GM12878 (cell line): Measurements from ENCODE around the gene IL19. TPM values are rescaled to one million over a fixed set of nuclear protein-coding genes. Genes with fewer than 3 reads are reported as not detected.

Experiments
- ASH2L ChIP-seq: fragments of 300-600, 200-600 bp; sonication (generic); IDR thresholded peaks from 2 replicates; pipeline ENCODE4 v1.6.1; 2017; ENCODE audit warnings: low read depth, mild to moderate bottlenecking, borderline replicate concordance
- ATF3 ChIP-seq: IDR thresholded peaks from 2 replicates; pipeline ENCODE4 v1.6.1; 2011; ENCODE audit warnings: low read depth, mild to moderate bottlenecking, low read length, moderate library complexity, borderline replicate concordance; ENCODE audit errors: extremely low read depth
- ATF7 ChIP-seq: fragments of 450-650 bp; IDR thresholded peaks from 2 replicates; pipeline ENCODE4 v1.6.1; 2016; ENCODE audit warnings: low read depth, mild to moderate bottlenecking
- BMI1 ChIP-seq: fragments of 450-650 bp; IDR thresholded peaks from 2 replicates; pipeline ENCODE4 v1.6.1; 2016; ENCODE audit warnings: mild to moderate bottlenecking, moderate library complexity, borderline replicate concordance
- E2F8 ChIP-seq: fragments of 450-650 bp; IDR thresholded peaks from 2 replicates; pipeline ENCODE4 v1.6.1; 2018; ENCODE audit warnings: mild to moderate bottlenecking, low read depth, moderate library complexity; ENCODE audit not compliant: partially characterized antibody
- ESRRA ChIP-seq: IDR thresholded peaks from 2 replicates; pipeline ENCODE4 v1.6.1; 2012; ENCODE audit warnings: mild to moderate bottlenecking, low read length, improper control_type of control experiment
- HCFC1 ChIP-seq: fragments of 150-350 bp; IDR thresholded peaks from 2 replicates; pipeline ENCODE4 v1.6.1; 2014; ENCODE audit warnings: low read length
- IKZF2 ChIP-seq, 2 experiments: fragments of 450-650 bp; IDR thresholded peaks; 2 replicates each; pipeline ENCODE4 v1.6.1; 2017; ENCODE audit warnings: mild to moderate bottlenecking in 2 of 2, moderate library complexity in 2 of 2
- JUNB ChIP-seq: IDR thresholded peaks from 2 replicates; pipeline ENCODE4 v1.6.1; 2016; ENCODE audit warnings: antibody characterized with exemption, mild to moderate bottlenecking
- MTA2 ChIP-seq: fragments of 450-650 bp; IDR thresholded peaks from 2 replicates; pipeline ENCODE4 v1.6.1; 2016; ENCODE audit warnings: low read depth, mild to moderate bottlenecking, moderate library complexity
- NBN ChIP-seq: fragments of 450-650 bp; IDR thresholded peaks from 2 replicates; pipeline ENCODE4 v1.6.1; 2016
- NR2C1 ChIP-seq: fragments of 450-650 bp; IDR thresholded peaks from 2 replicates; pipeline ENCODE4 v1.6.1; 2017; ENCODE audit warnings: antibody characterized with exemption, mild to moderate bottlenecking, moderate library complexity
- RAD21 ChIP-seq: IDR thresholded peaks from 2 replicates; pipeline ENCODE4 v1.6.1; 2011; ENCODE audit warnings: mild to moderate bottlenecking, low read depth, low read length, moderate library complexity; ENCODE audit not compliant: insufficient read depth
- RELB ChIP-seq: fragments of 450-650 bp; IDR thresholded peaks from 2 replicates; pipeline ENCODE4 v1.6.1; 2017; ENCODE audit warnings: low read depth, mild to moderate bottlenecking, moderate library complexity
- SRF ChIP-seq, 2 experiments: IDR thresholded peaks; 2 replicates each; pipeline ENCODE4 v1.6.1; 2011; ENCODE audit warnings: low read depth in 2 of 2, low read length in 2 of 2, mild to moderate bottlenecking in 1 of 2, moderate library complexity in 1 of 2
- SUZ12 ChIP-seq: fragments of 200-600 bp; sonication (generic); IDR thresholded peaks from one replicate; pipeline ENCODE4 v1.6.1; 2018; ENCODE audit warnings: antibody characterized with exemption, mild to moderate bottlenecking; ENCODE audit not compliant: unreplicated experiment
- TAF1 ChIP-seq: IDR thresholded peaks from 2 replicates; pipeline ENCODE4 v1.6.1; 2011; ENCODE audit warnings: mild to moderate bottlenecking, low read depth, low read length, borderline replicate concordance
- TCF3 ChIP-seq: IDR thresholded peaks from 2 replicates; pipeline ENCODE4 v1.6.1; 2012; ENCODE audit warnings: low read depth, mild to moderate bottlenecking, low read length, borderline replicate concordance; ENCODE audit not compliant: insufficient read depth
- ZBTB40 ChIP-seq: fragments of 450-650 bp; IDR thresholded peaks from 2 replicates; pipeline ENCODE4 v1.6.1; 2016; ENCODE audit warnings: mild to moderate bottlenecking, moderate library complexity, borderline replicate concordance
- polyA plus RNA-seq, 11 experiments: library from polyadenylated mRNA; depleted of rRNA in 4 of 11; unstranded in 6 of 11; stranded (reverse) in 5 of 11; fragments of >200 nt; fragmentation: Nextera tagmentation in 4 of 11; fragmentation: Illumina TruSeq in 1 of 11; extraction: Ambion mirVana in 4 of 11; extraction: Trizol in 1 of 11; gene quantifications; 1 replicate in 1 of 11; 2 replicates in 10 of 11; pipeline versions ENCODE4 v1.2.1 to v1.2.3, GENCODE V29; 2011 to 2016; ENCODE audit warnings: inconsistent platforms in 2 of 11, missing spikeins in 2 of 11, low read depth in 1 of 11
- total RNA-seq, 4 experiments: library from RNA; depleted of rRNA in 3 of 4; stranded (reverse); fragments of >200 nt in 3 of 4; fragmentation: Illumina TruSeq in 1 of 4; extraction: Trizol in 1 of 4; gene quantifications; 2 replicates each; pipeline versions ENCODE4 v1.2.1 to v1.2.3, GENCODE V29; 2013 to 2021

Gene IL19
- total and polyA plus RNA-seq, 10 of the 15 experiments (the other 5 are each of a cell fraction or from before 2014, with no cell fraction given), result 0.10 to 0.73 (median 0.28) TPM; not detected in 6

- TF ChIP-seq E2F8, result no peak
- no peak for TF ChIP-seq SUZ12
- no peak for TF ChIP-seq ZBTB40
- TF ChIP-seq TAF1, result no peak
- TF ChIP-seq ATF7, result peak; percentile 50; the same call in 1 of the 2 replicates
- TF ChIP-seq HCFC1, result no peak
- TF ChIP-seq BMI1, result no peak
- peak; percentile 86 for TF ChIP-seq RELB
- no peak for TF ChIP-seq ASH2L
- no peak; the same call in 1 of the 2 replicates for TF ChIP-seq NR2C1
- TF ChIP-seq IKZF2 (IDR thresholded peaks at IDR 0.05), result peak; percentile 91 to 94
- no peak for TF ChIP-seq ESRRA
- TF ChIP-seq TCF3, result 0 out of 2 replicates have a peak, but pooled peaks have one; percentile 44
- no peak for TF ChIP-seq RAD21
- peak; percentile 67 for TF ChIP-seq JUNB
- TF ChIP-seq NBN, result no peak
- no peak for TF ChIP-seq SRF (IDR thresholded peaks at IDR 0.05; ENCODE audit: low read depth in 2 of 2, low read length in 2 of 2)
- no peak for TF ChIP-seq ATF3
- TF ChIP-seq MTA2, result peak; percentile 85
Measured at GRCh38 chr1:206782448-206782847, 11.9 kb downstream of the IL19 start (continued).
